Right renal pelvis (tissue), 4 donors: ENCODE results near the gene CSNK1G1. TPM values are rescaled to one million over a fixed set of nuclear protein-coding genes. Genes with fewer than 3 reads are reported as not detected.
A peak's percentile ranks its signal among the peaks of the same experiment; 100 is the strongest.
"Not testable (repeated sequence)": the region's sequence is repeated elsewhere in the genome, so short reads cannot be mapped to it uniquely, and the experiment has no call there.

Experiments used
- DNase-seq, 4 donors: peaks; one replicate each; pipeline ENCODE4 v3.0.0-alpha.2; 2013; ENCODE audit warnings: low read depth in 4 of 4, low spot score in 3 of 4, missing footprints in 1 of 4
- polyA plus RNA-seq, 4 donors: library from polyadenylated mRNA; unstranded; fragments of 120-200 nt; gene quantifications; one replicate each; pipeline ENCODE4 v1.2.1, GENCODE V29; 2013; ENCODE audit not compliant: insufficient read length in 4 of 4

Gene CSNK1G1
- polyA plus RNA-seq, 4 donors, result 18.7 to 23.1 (median 21.1) TPM

DNA sequence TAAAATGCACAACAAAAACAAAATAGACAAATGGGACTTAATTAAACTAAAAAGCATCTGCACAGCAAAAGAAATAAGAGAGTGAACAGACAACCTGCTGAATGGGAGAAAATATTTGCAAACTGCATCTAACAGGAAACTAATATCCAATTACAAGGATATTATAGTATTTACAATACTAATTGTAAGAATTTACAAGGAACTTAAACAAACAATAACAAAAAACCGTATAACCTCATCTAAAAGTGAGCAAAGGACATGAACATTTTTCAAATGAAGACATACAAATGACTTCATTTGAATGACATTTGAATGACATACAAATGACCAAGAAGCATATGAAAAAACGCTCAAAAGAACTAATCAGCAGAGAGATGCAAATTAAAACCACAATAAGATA, 66.4 kb downstream of the CSNK1G1 start:
- DNase-seq, result no peak

- DNase-seq, result no peak
These were observed 67.0 kb downstream of the CSNK1G1 start for GRCh38 chr15:64288999-64289398.

DNA sequence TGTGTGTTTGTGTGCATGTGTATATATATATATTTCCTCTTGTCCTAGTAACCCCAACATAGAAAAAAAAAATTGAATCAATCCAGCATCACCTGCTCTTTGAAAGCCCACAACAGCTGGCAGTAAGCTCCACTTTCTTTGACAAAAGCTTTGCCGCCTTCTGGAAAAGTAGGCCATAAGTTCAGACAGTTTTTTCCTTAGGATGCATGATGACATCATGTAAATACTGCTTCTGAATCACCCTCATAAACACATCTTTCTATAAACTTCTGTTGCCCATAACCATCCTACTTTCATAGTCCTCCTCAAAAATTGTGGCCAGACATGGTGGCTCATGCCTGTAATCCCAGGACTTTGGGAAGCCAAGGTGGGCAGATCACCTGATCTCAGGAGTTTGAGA, 67.4 kb downstream of the CSNK1G1 start:
- no peak for DNase-seq

- no peak for DNase-seq
These were observed 68.0 kb downstream of the CSNK1G1 start for GRCh38 chr15:64287953-64288352.

DNA sequence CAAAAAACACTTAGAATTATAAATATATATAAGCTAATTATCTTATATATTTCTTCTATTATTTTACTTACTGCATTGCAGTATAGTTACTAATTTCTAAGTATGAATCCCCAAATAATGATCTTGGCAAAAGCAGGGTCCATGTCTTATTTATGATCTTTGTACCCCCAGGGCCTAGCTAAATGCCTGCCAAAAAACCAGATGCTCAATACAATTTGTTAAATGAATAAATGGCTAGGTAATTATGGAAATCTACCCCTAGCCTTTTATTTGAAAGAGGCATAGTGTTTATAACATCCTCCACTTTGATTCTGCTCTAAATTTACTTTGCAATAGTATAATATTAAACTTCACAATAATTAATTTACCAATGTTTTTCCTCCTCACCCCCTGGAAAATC, 69.5 kb downstream of the CSNK1G1 start:
- DNase-seq, result no peak

DNA sequence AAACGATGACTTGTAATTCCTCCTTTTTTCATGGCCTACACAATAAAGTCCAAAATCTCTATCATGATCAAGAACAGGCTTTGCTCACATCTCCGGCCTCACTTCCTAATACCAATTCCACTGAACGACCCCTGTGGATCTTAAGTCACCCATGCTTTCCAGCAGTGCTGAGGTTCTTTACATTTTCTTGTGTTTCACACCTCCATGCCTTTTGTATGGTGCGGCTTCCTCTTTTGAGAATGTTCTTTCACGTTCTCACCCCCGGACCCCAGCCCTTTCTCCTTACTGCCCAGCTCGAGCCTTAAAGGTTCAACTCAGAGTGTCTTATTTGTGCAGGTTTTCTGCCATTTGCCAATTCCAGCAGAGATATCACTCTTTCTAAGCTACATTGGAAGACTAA, 70.1 kb downstream of the CSNK1G1 start:
- no peak for DNase-seq

GRCh38 chr15:64285150-64285549, 70.8 kb downstream of the CSNK1G1 start:
- no peak for DNase-seq

- DNase-seq, result no peak
These were observed 71.9 kb downstream of the CSNK1G1 start for GRCh38 chr15:64284042-64284441.

GRCh38 chr15:64282701-64283100, 73.3 kb downstream of the CSNK1G1 start:
- no peak for DNase-seq

GRCh38 chr15:64279131-64279530, 76.8 kb downstream of the CSNK1G1 start:
- no peak for DNase-seq

DNA sequence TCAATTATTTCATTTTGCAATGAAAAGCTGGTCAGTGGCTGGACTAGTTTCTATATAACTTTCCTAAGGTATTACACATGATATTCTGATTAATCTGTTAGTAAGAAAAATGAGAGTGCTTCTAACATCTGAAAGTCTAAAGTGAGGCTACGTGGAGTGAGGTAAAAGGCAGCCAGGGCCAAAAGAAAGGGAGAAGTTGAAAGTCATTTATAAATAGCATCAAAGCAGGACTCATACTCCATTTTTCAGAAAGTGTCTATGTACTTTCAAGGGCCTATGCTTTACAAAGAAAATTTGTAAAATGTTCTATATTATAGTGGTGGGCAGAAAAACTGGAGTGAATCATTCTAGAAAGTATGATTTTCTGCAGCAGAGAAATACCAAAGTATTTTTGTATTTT, 80.0 kb downstream of the CSNK1G1 start:
- no peak for DNase-seq

GRCh38 chr15:64274341-64274950, 81.5 kb downstream of the CSNK1G1 start:
- DNase-seq, result no peak

DNA sequence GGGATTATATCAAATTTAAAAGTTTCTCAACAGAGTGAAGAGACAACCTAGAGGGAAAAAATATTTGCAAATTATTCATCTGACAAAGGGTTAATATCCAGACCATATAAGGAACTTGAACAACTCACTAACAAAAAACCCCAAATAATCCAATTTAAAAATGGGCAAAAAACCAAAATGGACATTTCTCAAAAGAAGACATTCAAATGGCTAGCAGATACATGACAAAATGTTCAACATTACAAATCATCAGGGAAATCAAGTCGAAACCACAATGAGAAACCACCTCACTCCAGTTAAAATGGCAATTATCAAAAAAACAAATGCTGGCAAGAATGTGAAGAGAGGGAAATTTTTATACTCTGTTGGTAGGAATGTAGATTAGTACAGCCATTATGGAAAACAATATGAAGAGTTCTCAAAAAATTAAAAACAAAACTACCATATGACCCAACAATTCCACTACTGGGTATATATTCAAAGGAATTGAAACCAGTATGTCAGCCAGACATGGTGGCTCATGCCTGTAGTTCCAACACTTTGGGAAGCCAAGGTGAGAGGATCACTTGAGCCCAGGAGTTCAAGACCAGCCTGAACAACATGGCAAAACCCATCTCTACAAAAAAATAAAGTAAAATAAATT, 88.5 kb downstream of the CSNK1G1 start:
- DNase-seq, result no peak

- DNase-seq, result not testable (repeated sequence)
These were observed 90.8 kb downstream of the CSNK1G1 start for GRCh38 chr15:64265188-64265587.

- DNase-seq, result no peak
These were observed 91.5 kb downstream of the CSNK1G1 start for GRCh38 chr15:64264502-64264901.

- no peak for DNase-seq
These were observed 92.4 kb downstream of the CSNK1G1 start for GRCh38 chr15:64263567-64263966.

- DNase-seq, result no peak
These were observed 99.9 kb downstream of the CSNK1G1 start for GRCh38 chr15:64256051-64256450.

DNA sequence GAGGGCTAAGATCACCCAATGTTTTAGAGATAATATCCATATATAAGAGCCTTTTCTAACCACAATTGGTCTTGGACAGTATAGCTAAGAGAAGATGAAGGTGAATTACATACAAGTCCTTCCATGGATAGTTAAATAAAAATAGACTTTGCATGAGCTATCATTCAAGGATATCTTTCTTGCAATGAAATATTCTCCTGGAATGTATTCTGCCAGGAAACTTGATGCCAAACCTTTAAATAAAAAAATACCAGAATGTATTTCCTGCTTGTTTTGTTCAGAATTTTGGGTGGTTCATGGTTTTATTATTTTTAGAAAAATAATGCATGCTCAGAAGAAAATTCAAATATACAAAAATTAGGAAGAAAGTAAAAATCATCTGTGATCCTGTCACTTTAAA, 104.3 kb downstream of the CSNK1G1 start:
- no peak for DNase-seq

DNA sequence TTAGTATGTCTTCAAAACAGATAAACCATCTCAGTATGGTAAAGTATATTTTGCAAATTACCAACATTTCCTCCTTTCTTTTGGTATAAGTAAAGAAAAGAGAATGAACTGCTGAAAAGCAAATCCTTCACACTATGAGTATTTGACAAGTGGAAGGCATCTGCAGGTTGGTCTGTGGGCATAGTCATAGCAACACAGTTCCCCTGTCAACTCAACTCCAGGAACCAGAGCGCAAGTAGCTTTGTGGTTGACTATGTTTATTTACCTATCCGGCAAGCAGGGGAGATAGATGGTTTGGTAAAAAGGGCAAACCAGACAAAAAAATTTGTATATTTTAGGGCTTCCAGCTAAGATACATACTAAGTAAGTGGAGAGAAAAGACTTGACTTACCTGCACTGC, 104.9 kb downstream of the CSNK1G1 start:
- no peak for DNase-seq

DNA sequence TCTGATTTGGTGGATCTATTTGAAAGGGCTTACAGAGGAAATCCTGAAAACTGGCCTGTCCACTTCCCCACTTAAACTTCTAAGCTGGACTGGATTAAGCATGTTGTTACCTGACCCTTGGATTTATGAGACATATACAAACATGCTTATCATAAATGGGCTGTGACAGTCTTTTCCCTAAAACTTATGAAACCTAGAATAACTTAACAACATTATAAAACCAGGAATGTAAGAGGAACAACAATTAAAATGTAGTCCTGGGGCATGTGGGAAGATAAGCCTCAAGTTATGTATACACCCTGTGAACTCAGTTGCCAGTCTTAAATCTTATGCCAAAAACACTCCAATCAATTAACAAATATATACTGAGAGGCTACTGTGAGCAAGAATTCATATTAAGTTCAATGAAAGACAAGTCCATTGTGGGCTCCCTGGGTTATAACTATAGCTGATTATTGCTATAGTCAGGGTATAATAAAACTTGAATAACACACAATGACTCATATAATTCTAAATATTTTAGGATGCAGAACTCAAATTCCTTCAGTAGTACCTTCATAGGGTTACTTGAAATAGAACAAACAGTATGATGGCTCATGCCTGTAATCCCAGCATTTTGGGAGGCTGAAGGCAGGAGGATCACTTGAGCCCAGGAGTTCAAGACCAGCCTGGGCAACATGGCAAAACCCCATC, 105.9 kb downstream of the CSNK1G1 start:
- DNase-seq, result no peak

DNA sequence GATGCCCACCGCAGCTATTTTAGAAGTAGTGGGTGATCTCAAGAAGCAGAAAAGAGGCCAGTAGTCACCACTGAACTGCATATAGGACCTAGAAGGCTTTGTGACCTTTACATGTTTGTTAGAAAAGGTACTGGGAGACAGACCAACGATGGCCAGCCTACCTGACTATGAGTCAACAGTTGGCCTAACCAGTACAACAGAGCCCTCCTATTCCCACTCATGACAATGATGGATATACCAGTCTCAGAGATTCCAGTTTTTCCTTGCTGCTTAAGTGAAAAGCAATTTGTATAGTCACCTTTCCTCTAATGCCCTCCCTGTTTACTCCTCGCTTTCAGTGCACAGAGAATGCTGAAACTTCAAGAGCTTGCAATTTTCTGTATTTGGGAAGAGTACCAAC, 106.6 kb downstream of the CSNK1G1 start:
- DNase-seq, result no peak

DNA sequence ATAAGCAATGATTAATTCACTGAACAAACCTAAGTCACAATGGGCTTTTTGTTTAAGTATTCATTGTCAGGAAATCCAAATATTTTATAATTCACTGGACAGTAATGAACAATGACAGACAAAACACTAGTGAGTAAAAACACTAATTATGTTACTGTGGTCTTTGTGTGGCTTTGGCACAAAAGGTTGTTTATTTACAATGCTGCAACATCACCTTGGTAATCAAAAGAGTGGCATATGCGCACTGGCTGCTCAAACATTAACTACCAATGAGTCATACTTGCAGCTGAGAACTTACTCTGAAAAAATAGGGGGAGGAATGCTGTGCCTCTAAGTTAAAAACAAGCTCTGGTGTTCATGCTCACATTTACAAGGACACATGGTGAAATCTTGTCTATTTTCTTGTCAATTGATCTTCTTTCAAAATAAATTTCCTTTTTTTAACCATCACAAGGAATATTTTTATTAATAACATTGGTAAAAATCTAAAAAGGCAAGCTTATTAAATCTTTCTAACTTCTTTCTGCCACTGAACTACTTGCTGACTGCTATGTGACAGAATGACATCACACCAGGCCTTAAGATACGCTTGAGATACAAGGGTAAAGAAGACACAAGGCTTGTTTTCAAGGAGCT, 107.9 kb downstream of the CSNK1G1 start:
- DNase-seq, result peak in 1 of 4 donors; percentile 49
